GM12878 (cell line): ENCODE data around the gene ARHGAP26. TPM values are rescaled to one million over a fixed set of nuclear protein-coding genes. Genes with fewer than 3 reads are reported as not detected.

Experiments used
- BCLAF1 ChIP-seq: fragments of 450-650 bp; IDR thresholded peaks from 2 replicates; pipeline ENCODE4 v1.6.1; 2017; ENCODE audit warnings: antibody characterized with exemption, mild to moderate bottlenecking, moderate library complexity
- CHD1 ChIP-seq: IDR thresholded peaks from 2 replicates; pipeline ENCODE4 v1.6.1; 2012; ENCODE audit warnings: low read depth, low read length, improper control_type of control experiment
- CHD2 ChIP-seq: IDR thresholded peaks from 2 replicates; pipeline ENCODE4 v1.6.1; 2011; ENCODE audit warnings: low read depth, low read length, improper control_type of control experiment, borderline replicate concordance
- E4F1 ChIP-seq: fragments of 450-650 bp; IDR thresholded peaks from 2 replicates; pipeline ENCODE4 v1.6.1; 2018; ENCODE audit warnings: borderline replicate concordance, mild to moderate bottlenecking; ENCODE audit not compliant: partially characterized antibody
- IKZF1 ChIP-seq: fragments of 450-650 bp; conservative IDR thresholded peaks from 2 replicates; pipeline ENCODE4 v1.6.1; 2017; ENCODE audit warnings: antibody characterized with exemption, mild to moderate bottlenecking
- NR2C1 ChIP-seq: fragments of 450-650 bp; IDR thresholded peaks from 2 replicates; pipeline ENCODE4 v1.6.1; 2017; ENCODE audit warnings: antibody characterized with exemption, mild to moderate bottlenecking, moderate library complexity
- PAX5 ChIP-seq: IDR thresholded peaks from 2 replicates; pipeline ENCODE4 v1.6.1; 2011; ENCODE audit warnings: low read depth, low read length, borderline replicate concordance
- PBX3 ChIP-seq: IDR thresholded peaks from 2 replicates; pipeline ENCODE4 v1.6.1; 2011; ENCODE audit warnings: mild to moderate bottlenecking, low read depth, low read length, moderate library complexity; ENCODE audit not compliant: insufficient replicate concordance
- POLR2A ChIP-seq: IDR thresholded peaks from 2 replicates; pipeline ENCODE4 v1.6.1; 2011; ENCODE audit warnings: low read depth, mild to moderate bottlenecking, low read length
- POU2F2 ChIP-seq: IDR thresholded peaks from 3 replicates; pipeline ENCODE4 v1.6.1; 2011; ENCODE audit warnings: low read depth, mild to moderate bottlenecking, low read length, borderline replicate concordance
- RAD21 ChIP-seq: IDR thresholded peaks from 2 replicates; pipeline ENCODE4 v1.6.1; 2011; ENCODE audit warnings: mild to moderate bottlenecking, low read depth, low read length, moderate library complexity; ENCODE audit not compliant: insufficient read depth
- SIN3A ChIP-seq: IDR thresholded peaks from 2 replicates; pipeline ENCODE4 v1.6.1; 2012; ENCODE audit warnings: low read depth, low read length, improper control_type of control experiment
- SMAD5 ChIP-seq: IDR thresholded peaks from 2 replicates; pipeline ENCODE4 v1.6.1; 2016; ENCODE audit warnings: antibody characterized with exemption, low read depth
- SMC3 ChIP-seq: IDR thresholded peaks from 2 replicates; pipeline ENCODE4 v1.6.1; 2011; ENCODE audit warnings: low read length, improper control_type of control experiment, borderline replicate concordance
- SPI1 ChIP-seq: IDR thresholded peaks from 2 replicates; pipeline ENCODE4 v1.6.1; 2011; ENCODE audit warnings: low read depth, mild to moderate bottlenecking, low read length, moderate library complexity, borderline replicate concordance; ENCODE audit not compliant: insufficient read depth
- TAF1 ChIP-seq: IDR thresholded peaks from 2 replicates; pipeline ENCODE4 v1.6.1; 2011; ENCODE audit warnings: mild to moderate bottlenecking, low read depth, low read length, borderline replicate concordance
- ZNF24 ChIP-seq: fragments of 450-650 bp; IDR thresholded peaks from 2 replicates; pipeline ENCODE4 v1.6.1; 2017; ENCODE audit warnings: antibody characterized with exemption, mild to moderate bottlenecking
- ZSCAN29 ChIP-seq: fragments of 450-650 bp; IDR thresholded peaks from 2 replicates; pipeline ENCODE4 v1.6.1; 2017; ENCODE audit warnings: mild to moderate bottlenecking, moderate library complexity
- polyA plus RNA-seq, 11 experiments: library from polyadenylated mRNA; depleted of rRNA in 4 of 11; unstranded in 6 of 11; stranded (reverse) in 5 of 11; fragments of >200 nt; fragmentation: Nextera tagmentation in 4 of 11; fragmentation: Illumina TruSeq in 1 of 11; extraction: Ambion mirVana in 4 of 11; extraction: Trizol in 1 of 11; gene quantifications; 1 replicate in 1 of 11; 2 replicates in 10 of 11; pipeline versions ENCODE4 v1.2.1 to v1.2.3, GENCODE V29; 2011 to 2016; ENCODE audit warnings: inconsistent platforms in 2 of 11, missing spikeins in 2 of 11, low read depth in 1 of 11
- total RNA-seq, 4 experiments: library from RNA; depleted of rRNA in 3 of 4; stranded (reverse); fragments of >200 nt in 3 of 4; fragmentation: Illumina TruSeq in 1 of 4; extraction: Trizol in 1 of 4; gene quantifications; 2 replicates each; pipeline versions ENCODE4 v1.2.1 to v1.2.3, GENCODE V29; 2013 to 2021

ARHGAP26 gene
- total and polyA plus RNA-seq, 10 of the 15 experiments (the other 5 are each of a cell fraction or from before 2014, with no cell fraction given): 9.4 to 41.5 (median 19.3) TPM

GRCh38 chr5:143206196-143207053 lies 436.2 kb downstream of the ARHGAP26 start (continued):
- TF ChIP-seq SPI1 (peak; percentile 91), ZSCAN29 (no peak; the same call in 1 of the 2 replicates), CHD2 (peak; percentile 43; the same call in 1 of the 2 replicates), SMC3 (peak; percentile 20; the same call in 1 of the 2 replicates), CHD1 (peak; percentile 66; the same call in 1 of the 2 replicates), PAX5 (peak; percentile 65), PBX3 (no peak), E4F1 (no peak), POU2F2 (peak; percentile 48; the same call in 2 of the 3 replicates), ZNF24 (peak; percentile 82), SIN3A (peak; percentile 18; the same call in 1 of the 2 replicates), SMAD5 (peak; percentile 87), BCLAF1 (no peak), IKZF1 (peak; percentile 100), RAD21 (peak; percentile 40), TAF1 (peak; percentile 57; the same call in 1 of the 2 replicates), NR2C1 (peak; percentile 57), POLR2A (peak; percentile 61; the same call in 1 of the 2 replicates)
